ENCODE results near the gene GPR137B. TPM values are rescaled to one million over a fixed set of nuclear protein-coding genes. Genes with fewer than 3 reads are reported as not detected.

GPR137B gene
- total and polyA plus RNA-seq, 3 experiments from 2014 or later: 8.3 to 13.0 (median 8.8) TPM

DNA sequence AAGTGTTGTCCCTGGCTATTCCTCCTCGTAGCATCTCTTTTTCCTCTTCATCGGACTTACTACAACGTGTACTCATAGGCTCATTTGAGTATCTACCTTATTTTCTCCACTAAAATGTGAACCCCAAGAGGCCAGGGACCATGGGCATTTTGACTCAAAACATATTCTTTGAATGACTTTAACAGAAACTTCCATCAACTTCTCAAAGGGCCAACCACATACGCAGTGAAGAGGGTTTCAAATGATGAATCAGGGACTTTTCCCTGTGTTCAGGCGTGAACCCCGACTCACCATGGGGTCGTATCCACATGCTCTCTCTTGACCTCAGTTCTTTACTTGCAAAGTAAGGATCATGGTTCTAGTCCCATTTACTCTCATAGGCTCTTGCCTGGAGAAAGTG is 20.2 kb upstream of the GPR137B start:
- CTCF ChIA-PET: interaction anchor here (0.8 kb wide), 1 partner anchor 425 kb away, joined by 3 read pairs; no protein-coding TSS in a partner anchor
- no peak overlapping the region for H3K27ac ChIP-seq (ENCODE audit: low read depth, low read length)

GRCh38 chr1:236123563-236123962 is 18.8 kb upstream of the GPR137B start:
- H3K4me1 Mint-ChIP-seq: peaks cover 25 to 27% (median 26%) of the 10 kb centered on the region in 3 donors
- H3K4me1 ChIP-seq (ENCODE audit: insufficient read depth, low read length): peaks cover 14% of the 10 kb centered on the region
- POLR2A ChIA-PET: no interaction called here
- H3K36me3 Mint-ChIP-seq: peaks cover 0 to 5% (median 0%) of the 10 kb centered on the region in 3 donors
- no peak overlapping the region for H3K27ac ChIP-seq (ENCODE audit: low read depth, low read length)
- H3K36me3 ChIP-seq (ENCODE audit: insufficient read depth, low read length): no peaks in the 10 kb centered on the region
- no peak for DNase-seq
- H3K4me3 ChIP-seq (ENCODE audit: low read length): no peak overlapping the region
- H3K9me3 Mint-ChIP-seq: no peaks in the 10 kb centered on the region
- H3K27ac Mint-ChIP-seq: no peak overlapping the region
- CTCF ChIA-PET: no interaction called here
- peaks cover 3 to 13% of the 10 kb centered on the region in 2 donors for H3K27me3 Mint-ChIP-seq
- no peak overlapping the region for H3K4me3 Mint-ChIP-seq
- H3K27me3 ChIP-seq (ENCODE audit: insufficient read depth, low read length, poor library complexity, severe bottlenecking): no peaks in the 10 kb centered on the region
- no peaks in the 10 kb centered on the region for H3K9me3 ChIP-seq (ENCODE audit: low read length)

More for the DNA sequence above, 20.2 kb upstream of the GPR137B start:
- POLR2A ChIA-PET: interaction anchor here (0.8 kb wide), 1 partner anchor 22 kb away, joined by 3 read pairs; no protein-coding TSS in a partner anchor
- H3K9me3 Mint-ChIP-seq: no peaks in the 10 kb centered on the region
- H3K4me1 ChIP-seq (ENCODE audit: insufficient read depth, low read length): peaks cover 14% of the 10 kb centered on the region
- peaks cover 0 to 5% (median 0%) of the 10 kb centered on the region in 3 donors for H3K36me3 Mint-ChIP-seq
- H3K4me3 Mint-ChIP-seq: peak overlapping the region in 3 of 7 donors; percentile 13 to 77 (median 26)
- peak overlapping the region in 2 of 8 donors; percentile 27 to 33 for H3K27ac Mint-ChIP-seq
- no peaks in the 10 kb centered on the region for H3K36me3 ChIP-seq (ENCODE audit: insufficient read depth, low read length)
- peaks cover 3 to 13% of the 10 kb centered on the region in 2 donors for H3K27me3 Mint-ChIP-seq
- peaks cover 25 to 27% (median 26%) of the 10 kb centered on the region in 3 donors for H3K4me1 Mint-ChIP-seq
- H3K4me3 ChIP-seq (ENCODE audit: low read length): no peak overlapping the region
- H3K27me3 ChIP-seq (ENCODE audit: insufficient read depth, low read length, poor library complexity, severe bottlenecking): no peaks in the 10 kb centered on the region
- no peaks in the 10 kb centered on the region for H3K9me3 ChIP-seq (ENCODE audit: low read length)
- no peak for DNase-seq

DNA sequence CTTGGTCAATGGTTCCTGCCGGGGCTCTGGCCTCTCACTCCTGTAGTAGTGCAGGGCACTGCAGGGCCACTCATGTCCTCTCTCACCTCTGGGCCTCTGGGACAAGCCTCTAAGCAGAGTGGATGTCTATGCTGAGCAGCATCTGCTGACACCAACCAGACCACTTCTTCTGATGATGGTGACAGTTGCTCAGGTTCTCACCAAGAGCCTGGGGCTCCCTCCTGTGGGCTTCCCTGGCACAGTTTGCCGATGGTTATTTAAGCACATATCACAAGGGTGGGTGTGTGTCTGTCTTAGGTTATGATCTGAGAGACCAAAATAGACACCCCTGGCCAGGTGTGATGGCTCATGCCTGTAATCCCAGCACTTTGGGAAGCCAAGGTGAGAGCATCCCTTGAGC is 17.4 kb upstream of the GPR137B start:
- DNase-seq: no peak
- H3K4me3 ChIP-seq (ENCODE audit: low read length): no peak overlapping the region
- Mint-ChIP-seq H3K27ac (peak overlapping the region in 1 of 8 donors; percentile 83), H3K27me3 (peaks cover 3 to 19% of the 10 kb centered on the region in 2 donors), H3K4me1 (peaks cover 24 to 25% (median 25%) of the 10 kb centered on the region in 3 donors), H3K9me3 (no peaks in the 10 kb centered on the region), H3K36me3 (peaks cover 0 to 7% (median 0%) of the 10 kb centered on the region in 3 donors), H3K4me3 (no peak overlapping the region)
- no peaks in the 10 kb centered on the region for H3K9me3 ChIP-seq (ENCODE audit: low read length)
- no peaks in the 10 kb centered on the region for H3K36me3 ChIP-seq (ENCODE audit: insufficient read depth, low read length)
- H3K27ac ChIP-seq (ENCODE audit: low read depth, low read length): no peak overlapping the region
- H3K27me3 ChIP-seq (ENCODE audit: insufficient read depth, low read length, poor library complexity, severe bottlenecking): no peaks in the 10 kb centered on the region
- peaks cover 14% of the 10 kb centered on the region for H3K4me1 ChIP-seq (ENCODE audit: insufficient read depth, low read length)
- ChIA-PET CTCF (interaction anchor here (1.0 kb wide), 1 partner anchor 20 kb away, joined by 3 read pairs; no protein-coding TSS in a partner anchor), POLR2A (no interaction called here)

GRCh38 chr1:236127045-236127444 is 15.3 kb upstream of the GPR137B start:
- CTCF ChIA-PET: no interaction called here
- H3K27me3 Mint-ChIP-seq: peaks cover 3 to 27% of the 10 kb centered on the region in 2 donors
- no peak overlapping the region for H3K4me3 ChIP-seq (ENCODE audit: low read length)
- H3K27me3 ChIP-seq (ENCODE audit: insufficient read depth, low read length, poor library complexity, severe bottlenecking): no peaks in the 10 kb centered on the region
- no peak overlapping the region for H3K27ac Mint-ChIP-seq
- POLR2A ChIA-PET: interaction anchor here (0.6 kb wide), 1 partner anchor 391 kb away, joined by 3 read pairs; no protein-coding TSS in a partner anchor
- DNase-seq: no peak
- peaks cover 4 to 7% (median 5%) of the 10 kb centered on the region in 3 donors for H3K4me1 Mint-ChIP-seq
- H3K4me3 Mint-ChIP-seq: no peak overlapping the region
- no peaks in the 10 kb centered on the region for H3K9me3 ChIP-seq (ENCODE audit: low read length)
- no peaks in the 10 kb centered on the region for H3K9me3 Mint-ChIP-seq
- no peak overlapping the region for H3K27ac ChIP-seq (ENCODE audit: low read depth, low read length)
- no peaks in the 10 kb centered on the region for H3K36me3 ChIP-seq (ENCODE audit: insufficient read depth, low read length)
- peaks cover 0 to 7% (median 0%) of the 10 kb centered on the region in 3 donors for H3K36me3 Mint-ChIP-seq
- no peaks in the 10 kb centered on the region for H3K4me1 ChIP-seq (ENCODE audit: insufficient read depth, low read length)

DNA sequence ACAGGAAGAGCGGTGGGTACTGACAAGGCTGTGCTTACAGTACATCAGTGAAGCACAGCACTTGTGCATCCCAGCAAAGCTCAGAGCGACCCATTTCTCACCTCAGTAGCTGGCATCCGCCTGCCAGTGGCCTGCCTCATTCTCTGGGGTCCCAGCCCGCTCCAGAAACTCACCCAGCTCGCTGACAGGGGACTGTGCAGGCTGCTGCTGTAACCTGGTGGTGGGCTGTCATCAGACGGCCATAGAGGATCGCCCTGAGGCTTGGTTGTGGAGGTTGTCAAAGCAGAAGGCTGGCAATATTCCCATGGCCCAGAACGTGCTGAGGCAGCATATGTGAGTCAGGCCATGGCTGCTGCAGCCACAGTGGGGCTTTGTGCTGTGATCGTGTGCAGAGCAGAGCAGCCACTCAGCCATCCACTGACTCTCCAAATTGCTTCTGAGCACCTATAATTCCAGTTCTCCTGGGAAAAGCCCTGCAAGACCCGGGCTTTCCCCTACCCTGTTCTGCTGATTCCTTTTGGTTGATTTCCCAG is 13.6 kb upstream of the GPR137B start:
- Mint-ChIP-seq H3K36me3 (peaks cover 0 to 7% (median 0%) of the 10 kb centered on the region in 3 donors), H3K9me3 (no peaks in the 10 kb centered on the region), H3K27ac (no peak overlapping the region), H3K4me3 (no peak overlapping the region), H3K27me3 (peaks cover 3 to 28% of the 10 kb centered on the region in 2 donors), H3K4me1 (peaks cover 0 to under 1% (median 0%) of the 10 kb centered on the region in 3 donors)
- POLR2A ChIA-PET: no interaction called here
- Histone ChIP-seq H3K27ac (ENCODE audit: low read depth, low read length) (no peak overlapping the region), H3K27me3 (ENCODE audit: insufficient read depth, low read length, poor library complexity, severe bottlenecking) (no peaks in the 10 kb centered on the region), H3K9me3 (ENCODE audit: low read length) (no peaks in the 10 kb centered on the region), H3K4me3 (ENCODE audit: low read length) (no peak overlapping the region), H3K36me3 (ENCODE audit: insufficient read depth, low read length) (no peaks in the 10 kb centered on the region), H3K4me1 (ENCODE audit: insufficient read depth, low read length) (no peaks in the 10 kb centered on the region)
- no peak for DNase-seq
- CTCF ChIA-PET: no interaction called here

- H3K4me3 Mint-ChIP-seq: no peak overlapping the region
- no peaks in the 10 kb centered on the region for H3K9me3 ChIP-seq (ENCODE audit: low read length)
- no peaks in the 10 kb centered on the region for H3K4me1 ChIP-seq (ENCODE audit: insufficient read depth, low read length)
- H3K27me3 ChIP-seq (ENCODE audit: insufficient read depth, low read length, poor library complexity, severe bottlenecking): no peaks in the 10 kb centered on the region
- no peaks in the 10 kb centered on the region for H3K4me1 Mint-ChIP-seq
- H3K36me3 Mint-ChIP-seq: peaks cover 0 to 7% (median 0%) of the 10 kb centered on the region in 3 donors
- H3K27ac Mint-ChIP-seq: no peak overlapping the region
- H3K36me3 ChIP-seq (ENCODE audit: insufficient read depth, low read length): no peaks in the 10 kb centered on the region
- DNase-seq: no peak
- H3K27me3 Mint-ChIP-seq: peaks cover 3 to 30% of the 10 kb centered on the region in 2 donors
- ChIA-PET CTCF (no interaction called here), POLR2A (no interaction called here)
- no peak overlapping the region for H3K4me3 ChIP-seq (ENCODE audit: low read length)
- H3K9me3 Mint-ChIP-seq: no peaks in the 10 kb centered on the region
- no peak overlapping the region for H3K27ac ChIP-seq (ENCODE audit: low read depth, low read length)
Observed at GRCh38 chr1:236129306-236129705, 13.0 kb upstream of the GPR137B start.

DNA sequence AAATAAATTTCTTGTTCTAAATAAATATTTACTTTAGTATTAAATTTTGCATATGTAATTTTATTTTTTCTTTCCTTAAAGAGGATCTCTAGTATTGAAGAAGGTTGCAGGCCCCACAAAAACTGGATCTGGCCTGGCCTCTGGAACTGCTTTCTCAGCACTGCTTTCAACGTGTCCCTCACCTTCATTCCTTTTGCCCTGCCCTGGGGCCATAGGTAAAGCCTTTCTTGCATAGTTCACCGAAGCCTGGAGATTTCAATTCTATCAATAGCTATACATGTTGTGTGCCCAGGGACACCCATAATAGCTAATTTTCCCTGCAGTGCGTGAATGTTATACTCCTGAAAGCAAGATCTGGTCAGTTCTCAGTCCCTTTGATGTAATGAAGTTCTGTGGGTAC is 12.0 kb upstream of the GPR137B start:
- POLR2A ChIA-PET: interaction anchor here (0.7 kb wide), 1 partner anchor 1255 kb away, joined by 3 read pairs; no protein-coding TSS in a partner anchor
- H3K36me3 ChIP-seq (ENCODE audit: insufficient read depth, low read length): no peaks in the 10 kb centered on the region
- CTCF ChIA-PET: no interaction called here
- H3K27me3 Mint-ChIP-seq: peaks cover 3 to 40% of the 10 kb centered on the region in 2 donors
- no peak overlapping the region for H3K27ac Mint-ChIP-seq
- no peaks in the 10 kb centered on the region for H3K4me1 ChIP-seq (ENCODE audit: insufficient read depth, low read length)
- H3K4me1 Mint-ChIP-seq: no peaks in the 10 kb centered on the region
- DNase-seq: no peak
- H3K27ac ChIP-seq (ENCODE audit: low read depth, low read length): no peak overlapping the region
- H3K27me3 ChIP-seq (ENCODE audit: insufficient read depth, low read length, poor library complexity, severe bottlenecking): no peaks in the 10 kb centered on the region
- H3K4me3 ChIP-seq (ENCODE audit: low read length): no peak overlapping the region
- no peaks in the 10 kb centered on the region for H3K9me3 Mint-ChIP-seq
- no peaks in the 10 kb centered on the region for H3K9me3 ChIP-seq (ENCODE audit: low read length)
- H3K4me3 Mint-ChIP-seq: no peak overlapping the region
- peaks cover 0 to 7% (median 0%) of the 10 kb centered on the region in 3 donors for H3K36me3 Mint-ChIP-seq

DNA sequence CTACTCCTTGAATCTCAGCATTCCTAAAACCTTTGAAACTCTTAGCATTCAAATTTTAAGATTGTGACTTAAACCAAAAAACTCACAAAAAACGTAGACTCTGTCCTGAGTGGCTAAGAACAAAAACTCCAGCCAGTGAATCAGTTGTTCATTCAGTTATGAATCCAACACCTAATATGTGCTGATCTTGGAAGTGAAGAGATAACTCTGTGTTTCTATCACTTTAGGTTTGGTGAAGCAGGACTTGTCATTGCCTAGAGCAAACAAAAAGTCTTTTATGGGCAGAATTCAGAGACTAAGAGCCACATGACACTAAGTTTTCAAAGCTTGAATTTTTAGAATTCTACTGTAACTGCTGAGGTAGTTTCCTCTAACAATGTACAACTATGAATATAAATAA is 10.4 kb upstream of the GPR137B start:
- Mint-ChIP-seq H3K4me3 (no peak overlapping the region), H3K4me1 (no peaks in the 10 kb centered on the region), H3K27ac (no peak overlapping the region), H3K9me3 (no peaks in the 10 kb centered on the region), H3K36me3 (peaks cover 0 to 3% (median 0%) of the 10 kb centered on the region in 3 donors), H3K27me3 (peaks cover 0 to 43% of the 10 kb centered on the region in 2 donors)
- H3K4me3 ChIP-seq (ENCODE audit: low read length): no peak overlapping the region
- ChIA-PET CTCF (interaction anchor here (1.2 kb wide), 1 partner anchor 9 kb away, joined by 4 read pairs; no protein-coding TSS in a partner anchor), POLR2A (no interaction called here)
- H3K9me3 ChIP-seq (ENCODE audit: low read length): no peaks in the 10 kb centered on the region
- no peak overlapping the region for H3K27ac ChIP-seq (ENCODE audit: low read depth, low read length)
- H3K27me3 ChIP-seq (ENCODE audit: insufficient read depth, low read length, poor library complexity, severe bottlenecking): no peaks in the 10 kb centered on the region
- no peaks in the 10 kb centered on the region for H3K4me1 ChIP-seq (ENCODE audit: insufficient read depth, low read length)
- DNase-seq: no peak
- H3K36me3 ChIP-seq (ENCODE audit: insufficient read depth, low read length): no peaks in the 10 kb centered on the region

Data from CD8-positive, alpha-beta memory T cell (primary cell).